ENCODE results near the gene SGMS1. TPM values are rescaled to one million over a fixed set of nuclear protein-coding genes. Genes with fewer than 3 reads are reported as not detected.
"Not testable (repeated sequence)": the region's sequence is repeated elsewhere in the genome, so short reads cannot be mapped to it uniquely, and the experiment has no call there.

SGMS1 gene
- total RNA-seq, 1 experiment from 2014 or later = 21.0 TPM

GRCh38 chr10:50431133-50431532 lies 192.6 kb downstream of the SGMS1 start:
- peak; percentile 50 for DNase-seq (ENCODE audit: low read depth)

GRCh38 chr10:50426485-50426884 lies 197.3 kb downstream of the SGMS1 start:
- DNase-seq (ENCODE audit: low read depth) = no peak

GRCh38 chr10:50425215-50425614 lies 198.5 kb downstream of the SGMS1 start:
- not testable (repeated sequence) for DNase-seq (ENCODE audit: low read depth)

- no peak for DNase-seq (ENCODE audit: low read depth)
Observed at GRCh38 chr10:50423448-50423847, 200.3 kb downstream of the SGMS1 start.

GRCh38 chr10:50422259-50422658 lies 201.5 kb downstream of the SGMS1 start:
- no peak for DNase-seq (ENCODE audit: low read depth)

GRCh38 chr10:50421026-50421719 lies 202.6 kb downstream of the SGMS1 start:
- peak; percentile 47 for DNase-seq (ENCODE audit: low read depth)

GRCh38 chr10:50420196-50420595 lies 203.6 kb downstream of the SGMS1 start:
- DNase-seq (ENCODE audit: low read depth) = no peak

- no peak for DNase-seq (ENCODE audit: low read depth)
Observed at GRCh38 chr10:50419756-50420155, 204.0 kb downstream of the SGMS1 start.

GRCh38 chr10:50419091-50419490 lies 204.7 kb downstream of the SGMS1 start:
- DNase-seq (ENCODE audit: low read depth) = no peak

GRCh38 chr10:50417886-50418830 lies 205.6 kb downstream of the SGMS1 start:
- DNase-seq (ENCODE audit: low read depth) = peak; percentile 87

- peak; percentile 17 for DNase-seq (ENCODE audit: low read depth)
Observed at GRCh38 chr10:50417486-50417885, 206.3 kb downstream of the SGMS1 start.

GRCh38 chr10:50416881-50417280 lies 206.9 kb downstream of the SGMS1 start:
- DNase-seq (ENCODE audit: low read depth) = no peak

GRCh38 chr10:50416181-50416824 lies 207.5 kb downstream of the SGMS1 start:
- no peak for DNase-seq (ENCODE audit: low read depth)

GRCh38 chr10:50415292-50415691 lies 208.5 kb downstream of the SGMS1 start:
- DNase-seq (ENCODE audit: low read depth) = no peak

GRCh38 chr10:50410066-50410811 lies 213.5 kb downstream of the SGMS1 start:
- DNase-seq (ENCODE audit: low read depth) = peak; percentile 49

GRCh38 chr10:50407076-50407801 lies 216.5 kb downstream of the SGMS1 start:
- DNase-seq (ENCODE audit: low read depth) = no peak

GRCh38 chr10:50406457-50407070 lies 217.2 kb downstream of the SGMS1 start:
- DNase-seq (ENCODE audit: low read depth) = no peak

- DNase-seq (ENCODE audit: low read depth) = no peak
Observed at GRCh38 chr10:50405723-50406122, 218.0 kb downstream of the SGMS1 start.

GRCh38 chr10:50404021-50404773 lies 219.6 kb downstream of the SGMS1 start:
- peak; percentile 24 for DNase-seq (ENCODE audit: low read depth)

- DNase-seq (ENCODE audit: low read depth) = no peak
Observed at GRCh38 chr10:50403074-50403473, 220.7 kb downstream of the SGMS1 start.
